HEK293 (cell line): ENCODE results near the gene EIF1B.

Experiments used
- CTCF ChIA-PET: fragments of 350-600 bp; formaldehyde crosslinking; extraction: SDS; loops from one replicate; lab custom pipeline; 2021; ENCODE audit warnings: antibody characterized with exemption; lab: Yijun Ruan, JAX
- POLR2A ChIA-PET: fragments of 300-600 bp; formaldehyde crosslinking; extraction: SDS; loops from one replicate; lab custom pipeline; 2020; ENCODE audit warnings: antibody characterized with exemption, inconsistent platforms; lab: Yijun Ruan, JAX
- H3K27ac ChIP-seq: fragments of 200-500 bp; sonication (Bioruptor generic); 2 replicates; pipeline ENCODE4 v1.5.1; 2014; ENCODE audit warnings: low read depth, low read length, control low read depth, inconsistent platforms; ENCODE audit errors: extremely low read depth
- H3K36me3 ChIP-seq, 2 experiments: fragments of 200-500 bp in 1 of 2; sonication (Bioruptor generic) in 1 of 2; 1 replicate in 1 of 2; 2 replicates in 1 of 2; pipeline ENCODE4 v1.5.1; 2014 to 2017; ENCODE audit warnings: inconsistent platforms in 2 of 2, low read length in 2 of 2; ENCODE audit not compliant: control insufficient read depth in 2 of 2, insufficient read depth in 1 of 2
- H3K4me1 ChIP-seq: fragments of 200-500 bp; sonication (Bioruptor generic); 2 replicates; pipeline ENCODE4 v1.5.1; 2014; ENCODE audit warnings: mild to moderate bottlenecking, low read length, inconsistent platforms; ENCODE audit not compliant: control insufficient read depth, insufficient read depth
- H3K4me3 ChIP-seq: 2 replicates; pipeline ENCODE4 v1.5.1; 2011; ENCODE audit warnings: low read depth, mild to moderate bottlenecking, control low read depth, low read length, moderate library complexity
- H3K9me3 ChIP-seq: fragments of 200-500 bp; sonication (Bioruptor generic); 2 replicates; pipeline ENCODE4 v1.5.1; 2014; ENCODE audit warnings: low read depth, low read length, inconsistent platforms; ENCODE audit not compliant: control insufficient read depth, insufficient read depth
- AEBP2 ChIP-seq: fragments of 450-650 bp; formaldehyde crosslinking; IDR thresholded peaks from 2 replicates; pipeline ENCODE4 v1.5.1; 2016; ENCODE audit warnings: missing biosample characterization, missing genetic modification characterization, borderline replicate concordance
- GLIS1 ChIP-seq: fragments of 450-650 bp; formaldehyde crosslinking; IDR thresholded peaks from 2 replicates; pipeline ENCODE4 v1.5.1; 2016; ENCODE audit warnings: missing biosample characterization, missing genetic modification characterization
- INSM2 ChIP-seq: fragments of 450-650 bp; formaldehyde crosslinking; IDR thresholded peaks from 2 replicates; pipeline ENCODE4 v1.5.1; 2016; ENCODE audit warnings: missing biosample characterization, missing genetic modification characterization
- PATZ1 ChIP-seq: fragments of 450-650 bp; formaldehyde crosslinking; IDR thresholded peaks from 2 replicates; pipeline ENCODE4 v1.5.1; 2016; ENCODE audit warnings: missing biosample characterization, missing genetic modification characterization
- PRDM1 ChIP-seq: fragments of 450-650 bp; formaldehyde crosslinking; IDR thresholded peaks from 2 replicates; pipeline ENCODE4; 2016; ENCODE audit warnings: missing biosample characterization, missing genetic modification characterization
- PRDM6 ChIP-seq: fragments of 450-650 bp; formaldehyde crosslinking; IDR thresholded peaks from 2 replicates; pipeline ENCODE4 v1.5.1; 2017; ENCODE audit warnings: missing biosample characterization, missing genetic modification characterization
- TCF7L2 ChIP-seq: IDR thresholded peaks from 2 replicates; pipeline ENCODE4 v1.6.1; 2011; ENCODE audit warnings: low read depth, mild to moderate bottlenecking, inconsistent platforms, low read length, moderate library complexity, borderline replicate concordance
- YY2 ChIP-seq: fragments of 450-650 bp; formaldehyde crosslinking; IDR thresholded peaks from 2 replicates; pipeline ENCODE4 v1.5.1; 2016; ENCODE audit warnings: missing biosample characterization, missing genetic modification characterization
- ZBTB26 ChIP-seq: fragments of 450-650 bp; formaldehyde crosslinking; optimal IDR thresholded peaks from 2 replicates; pipeline ENCODE3; 2016; ENCODE audit warnings: missing biosample characterization, mild to moderate bottlenecking, missing genetic modification characterization
- ZNF112 ChIP-seq: fragments of 450-650 bp; formaldehyde crosslinking; IDR thresholded peaks from 2 replicates; pipeline ENCODE4 v1.5.0; 2017; ENCODE audit warnings: missing biosample characterization, missing genetic modification characterization
- ZNF138 ChIP-seq: fragments of 450-650 bp; formaldehyde crosslinking; IDR thresholded peaks from 2 replicates; pipeline ENCODE4 v1.5.1; 2016; ENCODE audit warnings: missing biosample characterization, missing genetic modification characterization, borderline replicate concordance
- ZNF18 ChIP-seq: fragments of 450-650 bp; formaldehyde crosslinking; IDR thresholded peaks from 2 replicates; pipeline ENCODE4 v1.5.1; 2016; ENCODE audit warnings: missing biosample characterization, missing genetic modification characterization
- ZNF221 ChIP-seq: fragments of 450-650 bp; formaldehyde crosslinking; IDR thresholded peaks from 2 replicates; pipeline ENCODE4 v1.5.1; 2017; ENCODE audit warnings: missing biosample characterization, missing genetic modification characterization, borderline replicate concordance
- ZNF239 ChIP-seq: fragments of 450-650 bp; formaldehyde crosslinking; IDR thresholded peaks from 2 replicates; pipeline ENCODE4 v1.5.1; 2016; ENCODE audit warnings: missing biosample characterization, missing genetic modification characterization
- ZNF292 ChIP-seq: fragments of 450-650 bp; formaldehyde crosslinking; IDR thresholded peaks from 2 replicates; pipeline ENCODE4 v1.5.1; 2016; ENCODE audit warnings: low read depth, missing biosample characterization, missing genetic modification characterization, borderline replicate concordance
- ZNF354C ChIP-seq: fragments of 450-650 bp; formaldehyde crosslinking; IDR thresholded peaks from 2 replicates; pipeline ENCODE4 v1.5.1; 2016; ENCODE audit warnings: missing biosample characterization, missing genetic modification characterization, low read depth, borderline replicate concordance
- ZNF416 ChIP-seq: fragments of 450-650 bp; formaldehyde crosslinking; IDR thresholded peaks from 2 replicates; pipeline ENCODE4 v1.5.1; 2016; ENCODE audit warnings: missing biosample characterization, missing genetic modification characterization
- ZNF76 ChIP-seq: fragments of 450-650 bp; formaldehyde crosslinking; IDR thresholded peaks from 2 replicates; pipeline ENCODE4; 2016; ENCODE audit warnings: low read depth, missing biosample characterization, missing genetic modification characterization, borderline replicate concordance
- ZNF785 ChIP-seq: fragments of 450-650 bp; formaldehyde crosslinking; IDR thresholded peaks from 2 replicates; pipeline ENCODE4 v1.5.1; 2016; ENCODE audit warnings: missing biosample characterization, missing genetic modification characterization
- ZNF791 ChIP-seq: fragments of 450-650 bp; formaldehyde crosslinking; IDR thresholded peaks from 2 replicates; pipeline ENCODE4 v1.5.1; 2016; ENCODE audit warnings: missing biosample characterization, missing genetic modification characterization
- ZSCAN23 ChIP-seq: fragments of 450-650 bp; formaldehyde crosslinking; IDR thresholded peaks from 2 replicates; pipeline ENCODE4 v1.5.1; 2016; ENCODE audit warnings: missing biosample characterization, missing genetic modification characterization

The EIF1B gene

GRCh38 chr3:40321818-40322217 is 12.3 kb downstream of the EIF1B start (continued):
- TF ChIP-seq PATZ1 (tag by site-specific recombination), result no peak
- no peak for TF ChIP-seq TCF7L2
- TF ChIP-seq, all 188 proteins: peak for 0

GRCh38 chr3:40323946-40324345 is 14.4 kb downstream of the EIF1B start:
- no peaks in the 10 kb centered on the region for H3K4me1 ChIP-seq
- CTCF ChIA-PET, result interaction anchor here (0.6 to 2.5 kb wide), 3 partner anchors 113 to 256 kb away, joined by 3 to 7 read pairs (median 3); no protein-coding TSS in a partner anchor

More at GRCh38 chr3:40323946-40324345, 14.4 kb downstream of the EIF1B start:
- TF ChIP-seq ZNF785 (tag by site-specific recombination), result no peak
- no peak for TF ChIP-seq ZNF76
- TF ChIP-seq ZNF354C, result no peak
- TF ChIP-seq AEBP2, result no peak
- no peak for TF ChIP-seq ZNF18 (tag by site-specific recombination)
- TF ChIP-seq ZBTB26, result no peak
- no peak for TF ChIP-seq ZNF239 (tag by site-specific recombination)
- TF ChIP-seq PRDM6 (tag by site-specific recombination), result no peak
- no peak for TF ChIP-seq GLIS1
- no peak for TF ChIP-seq ZNF791 (tag by site-specific recombination)
- no peak for TF ChIP-seq YY2 (tag by site-specific recombination)
- no peak for TF ChIP-seq ZNF138 (tag by site-specific recombination)
- no peak for TF ChIP-seq ZNF292 (tag by site-specific recombination)
- no peak for TF ChIP-seq INSM2 (tag by site-specific recombination)
- TF ChIP-seq PRDM1 (tag by site-specific recombination), result no peak
- TF ChIP-seq ZSCAN23 (tag by site-specific recombination), result no peak
- TF ChIP-seq ZNF112 (tag by site-specific recombination), result no peak
- no peak for TF ChIP-seq ZNF221 (tag by site-specific recombination)
- no peak for TF ChIP-seq ZNF416 (tag by site-specific recombination)
- Histone ChIP-seq H3K36me3 (no peaks in the 10 kb centered on the region), H3K9me3 (no peaks in the 10 kb centered on the region), H3K4me3 (no peak overlapping the region), H3K27ac (no peak overlapping the region)
- POLR2A ChIA-PET, result no interaction called here
